ENCODE results near the gene RARRES2.
"Not testable (repeated sequence)": the region's sequence is repeated elsewhere in the genome, so short reads cannot be mapped to it uniquely, and the experiment has no call there.

RARRES2 gene

DNA sequence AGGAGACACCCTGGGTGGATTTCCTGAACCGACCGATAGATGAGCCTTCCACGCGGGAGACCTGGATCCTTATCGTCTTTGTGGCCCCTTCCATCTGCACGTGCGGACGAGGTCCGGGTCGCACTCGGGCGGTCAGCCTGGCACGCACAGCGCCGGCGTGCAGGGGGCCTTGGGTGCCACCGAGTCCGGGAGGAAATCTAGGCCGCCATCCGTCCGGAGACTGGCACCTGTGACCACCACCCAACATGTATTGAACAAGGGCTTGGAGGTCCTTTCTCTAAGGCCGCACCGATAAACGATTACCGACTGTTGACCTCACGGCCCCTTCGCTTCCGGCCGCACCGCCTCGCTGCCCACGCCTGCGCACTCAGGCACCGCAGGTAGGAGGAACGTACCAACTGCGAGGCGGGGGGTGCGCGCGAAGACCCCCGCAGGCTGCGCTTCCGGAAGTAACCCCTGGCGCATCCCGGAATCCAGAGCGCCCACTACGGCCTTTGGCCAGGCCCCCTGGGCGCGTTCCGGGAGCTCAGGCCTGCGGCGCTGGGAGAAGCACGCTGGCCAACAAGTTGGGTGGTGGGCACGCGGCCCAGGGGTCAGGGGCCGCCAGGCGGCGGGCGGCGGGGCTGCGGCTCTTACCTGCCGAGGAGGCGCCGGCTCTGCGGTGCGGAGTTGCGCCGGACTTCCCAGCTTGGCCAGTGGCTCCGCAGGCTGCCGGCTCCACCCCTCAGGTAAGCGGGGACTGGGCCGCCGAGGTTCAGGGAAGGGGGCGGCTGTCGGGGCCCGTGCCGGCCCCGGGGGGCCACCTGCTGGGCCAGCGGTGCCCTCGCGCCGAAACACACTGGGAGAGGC lies 18.4 kb downstream of the RARRES2 start, which contains the start of the genes ACTR3C and LRRC61:
ACTR3C (minus strand) TSS at position 713 of the 849 bp plus-strand sequence. CDS start 28,249 bp downstream, outside the sequence.
LRRC61 (plus strand) TSS at position 523 of the 849 bp plus-strand sequence. CDS start 13,507 bp downstream, outside the sequence.
- 0 out of 2 replicates have a peak, but pooled peaks have one; percentile 34 for TF ChIP-seq CTCF (conservative IDR thresholded peaks at IDR 0.05; ENCODE audit: low read depth)
- ChIA-PET CTCF (interaction anchor here (0.6 kb wide), 1 partner anchor 1494 kb away, joined by 3 read pairs; no protein-coding TSS in a partner anchor), POLR2A (ENCODE audit: low non-redundant PET) (no interaction called here)
- peak; percentile 32 for DNase-seq (ENCODE audit: low spot score)
- H3K27ac ChIP-seq = peak within 1 kb of the TSS; percentile 68

DNA sequence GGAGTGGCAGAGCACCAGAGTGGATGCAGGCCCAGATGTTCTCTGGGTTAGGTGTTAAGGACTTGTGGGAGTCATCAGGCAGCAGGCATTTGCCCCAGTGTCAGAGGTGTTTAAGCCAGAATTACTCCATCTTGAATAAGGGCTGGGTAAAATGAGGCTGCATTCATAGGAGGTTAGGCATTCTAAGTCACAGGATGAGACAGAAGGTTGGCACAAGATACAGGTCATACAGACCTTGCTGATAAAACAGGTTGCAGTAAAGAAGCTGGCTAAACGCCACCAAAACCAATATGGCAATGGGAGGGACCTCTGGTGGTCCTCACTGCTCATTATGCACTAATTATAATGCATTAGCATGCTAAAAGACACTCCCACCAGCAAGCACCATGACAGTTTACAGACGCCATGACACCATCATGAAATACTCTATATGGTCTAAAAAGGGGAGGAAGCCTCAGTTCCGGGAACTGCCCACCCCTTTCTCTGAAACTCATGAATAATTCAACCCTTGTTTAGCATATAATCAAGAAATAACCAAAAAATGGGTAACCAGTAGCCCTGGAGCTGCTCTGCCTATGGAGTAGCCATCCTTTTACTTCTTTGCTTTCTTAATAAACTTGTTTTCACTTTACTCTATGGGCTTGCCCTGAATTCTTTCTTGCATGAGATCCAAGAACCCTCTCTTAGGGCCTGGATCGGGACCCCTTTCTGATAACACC lies 19.2 kb downstream of the RARRES2 start:
- POLR2A ChIA-PET (ENCODE audit: low non-redundant PET) = no interaction called here
- peak overlapping the region; percentile 68 for H3K27ac ChIP-seq
- DNase-seq (ENCODE audit: low spot score) = no peak
- TF ChIP-seq CTCF (conservative IDR thresholded peaks at IDR 0.05; ENCODE audit: low read depth) = no peak
- CTCF ChIA-PET = no interaction called here

GRCh38 chr7:150321788-150322113 lies 19.7 kb downstream of the RARRES2 start:
- no peak overlapping the region for H3K27ac ChIP-seq
- TF ChIP-seq CTCF (conservative IDR thresholded peaks at IDR 0.05; ENCODE audit: low read depth) = no peak
- ChIA-PET CTCF (no interaction called here), POLR2A (ENCODE audit: low non-redundant PET) (no interaction called here)
- DNase-seq (ENCODE audit: low spot score) = no peak

GRCh38 chr7:150317748-150318444 lies 23.5 kb downstream of the RARRES2 start:
- H3K27ac ChIP-seq = no peak overlapping the region
- CTCF ChIA-PET = no interaction called here
- TF ChIP-seq CTCF (conservative IDR thresholded peaks at IDR 0.05; ENCODE audit: low read depth) = no peak
- POLR2A ChIA-PET (ENCODE audit: low non-redundant PET) = no interaction called here
- no peak for DNase-seq (ENCODE audit: low spot score)

DNA sequence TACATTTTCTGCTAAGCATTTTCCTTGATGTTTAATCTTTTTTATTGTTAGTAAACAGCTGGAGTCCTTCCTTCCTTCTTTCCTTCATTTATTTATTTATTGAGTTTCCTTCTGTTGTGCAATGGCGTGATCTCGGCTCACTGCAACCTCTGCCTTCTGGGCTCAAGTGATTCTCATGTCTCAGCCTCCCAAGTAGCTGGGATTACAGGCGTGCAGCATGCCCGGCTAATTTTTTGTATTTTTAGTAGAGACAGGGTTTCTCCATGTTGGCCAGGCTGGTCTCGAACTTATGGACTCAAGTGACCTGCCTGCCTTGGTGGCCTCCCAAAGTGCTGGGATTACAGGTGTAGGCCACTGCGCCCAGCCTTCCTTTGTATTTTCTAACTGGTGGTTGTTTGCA lies 24.4 kb downstream of the RARRES2 start:
- CTCF ChIA-PET; DNase-seq (ENCODE audit: low spot score); POLR2A ChIA-PET (ENCODE audit: low non-redundant PET); H3K27ac ChIP-seq: not testable (repeated sequence)

DNA sequence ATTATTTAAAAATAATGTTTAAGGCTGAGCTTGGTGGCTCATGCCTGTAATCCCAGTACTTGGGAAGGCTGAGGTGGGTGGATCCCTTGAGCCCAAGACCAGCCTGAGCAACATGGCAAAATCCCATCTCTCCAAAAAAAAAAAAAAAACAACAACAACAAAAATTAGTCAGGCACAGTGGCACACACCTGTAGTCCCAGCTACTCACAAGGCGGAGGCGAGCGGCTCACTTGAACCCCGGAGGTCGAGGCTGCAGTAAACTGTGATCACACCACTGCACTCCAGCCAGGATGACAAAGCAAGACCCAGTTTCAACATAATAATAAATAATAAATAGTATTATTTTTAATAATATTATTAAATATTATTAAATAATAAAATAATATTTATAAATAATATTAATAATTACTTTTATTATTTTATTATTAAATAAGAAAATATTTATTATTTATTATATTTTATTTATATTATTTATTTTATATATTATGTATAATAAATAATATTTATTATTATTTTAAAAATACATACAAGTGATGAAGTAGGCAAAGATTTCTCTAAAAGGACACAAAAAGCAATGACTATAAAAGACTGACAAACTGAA lies 26.7 kb downstream of the RARRES2 start:
- POLR2A ChIA-PET (ENCODE audit: low non-redundant PET) = no interaction called here
- no peak for DNase-seq (ENCODE audit: low spot score)
- CTCF ChIA-PET = interaction anchor here (0.6 kb wide), 1 partner anchor 40 kb away, joined by 3 read pairs; no protein-coding TSS in a partner anchor
- TF ChIP-seq CTCF (conservative IDR thresholded peaks at IDR 0.05; ENCODE audit: low read depth) = no peak
- no peak overlapping the region for H3K27ac ChIP-seq

Data from RWPE1 (cell line).